Glutamatergic neuron (in vitro differentiated cells): ENCODE data around the gene CYP2W1. TPM values are rescaled to one million over a fixed set of nuclear protein-coding genes. Genes with fewer than 3 reads are reported as not detected.

Experiments used
- DNase-seq: peaks from one replicate; pipeline ENCODE4 v3.0.0; 2022
- H3K27ac Mint-ChIP-seq: one replicate; pipeline ENCODE4 v1.8.0; 2020; ENCODE audit warnings: mild to moderate bottlenecking, mixed read lengths, inconsistent platforms; ENCODE audit not compliant: unreplicated experiment
- H3K27me3 Mint-ChIP-seq: one replicate; pipeline ENCODE4 v1.8.0; 2020; ENCODE audit warnings: mild to moderate bottlenecking, moderate library complexity, mixed read lengths, inconsistent platforms; ENCODE audit not compliant: unreplicated experiment
- H3K36me3 Mint-ChIP-seq: one replicate; pipeline ENCODE4 v1.8.0; 2020; ENCODE audit warnings: mild to moderate bottlenecking, mixed read lengths, inconsistent platforms; ENCODE audit not compliant: unreplicated experiment
- H3K4me1 Mint-ChIP-seq: one replicate; pipeline ENCODE4 v1.8.0; 2020; ENCODE audit warnings: mild to moderate bottlenecking, low read depth, mixed read lengths, inconsistent platforms; ENCODE audit not compliant: unreplicated experiment
- H3K4me3 Mint-ChIP-seq: one replicate; pipeline ENCODE4 v1.8.0; 2020; ENCODE audit warnings: mild to moderate bottlenecking, mixed read lengths, inconsistent platforms; ENCODE audit not compliant: unreplicated experiment
- H3K9me3 Mint-ChIP-seq: one replicate; pipeline ENCODE4 v1.8.0; 2020; ENCODE audit warnings: mild to moderate bottlenecking, moderate library complexity, mixed read lengths, inconsistent platforms; ENCODE audit not compliant: unreplicated experiment
- total RNA-seq: library from RNA; stranded (reverse); fragmentation: NEBNext Ultra II Directional; extraction: Animal tissue kit (Norgen Biotek cat#: 25700); gene quantifications from one replicate; pipeline ENCODE4 v1.2.1, GENCODE V29; 2021; ENCODE audit not compliant: unreplicated experiment
- TF ChIP-seq, protein P1 (sequence below): fragments of 200-600 bp; sonication (generic); IDR thresholded peaks from one replicate; pipeline ENCODE4 v1.5.0; 2021; ENCODE audit not compliant: partially characterized antibody, unreplicated experiment

CYP2W1 gene
- total RNA-seq, 1 donor from 2014 or later = 1.3 TPM

DNA sequence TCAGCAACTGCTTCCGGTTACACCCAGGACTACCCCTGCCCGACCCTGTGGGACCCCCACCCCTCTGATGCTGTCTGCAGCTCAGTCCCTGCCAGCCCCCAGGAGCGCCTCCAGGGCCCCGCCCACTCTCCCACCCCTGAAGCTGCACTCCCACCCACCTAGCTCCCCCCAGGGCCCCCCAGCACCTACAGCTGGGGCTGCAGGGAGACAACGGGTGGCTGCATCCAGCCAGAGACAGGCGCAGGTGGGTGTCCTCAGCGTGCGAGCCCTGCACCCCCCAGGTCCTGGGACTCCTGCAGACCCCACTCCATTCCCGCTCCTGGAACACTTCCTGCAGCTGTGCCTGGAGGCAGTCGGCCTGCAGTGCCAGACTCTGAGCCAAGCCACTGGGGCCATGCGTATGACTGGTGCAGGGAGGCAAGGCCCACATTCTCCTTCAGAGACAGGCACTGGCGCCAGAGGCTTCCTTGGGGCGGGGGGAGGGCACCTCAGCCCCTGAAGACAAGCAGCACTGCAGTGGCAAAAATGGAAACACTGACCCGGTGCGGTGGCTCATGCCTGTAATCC, 6.1 kb downstream of the CYP2W1 start:
- peaks cover 7% of the 10 kb centered on the region for H3K27me3 Mint-ChIP-seq
- DNase-seq = no peak
- TF ChIP-seq, protein P1, sequence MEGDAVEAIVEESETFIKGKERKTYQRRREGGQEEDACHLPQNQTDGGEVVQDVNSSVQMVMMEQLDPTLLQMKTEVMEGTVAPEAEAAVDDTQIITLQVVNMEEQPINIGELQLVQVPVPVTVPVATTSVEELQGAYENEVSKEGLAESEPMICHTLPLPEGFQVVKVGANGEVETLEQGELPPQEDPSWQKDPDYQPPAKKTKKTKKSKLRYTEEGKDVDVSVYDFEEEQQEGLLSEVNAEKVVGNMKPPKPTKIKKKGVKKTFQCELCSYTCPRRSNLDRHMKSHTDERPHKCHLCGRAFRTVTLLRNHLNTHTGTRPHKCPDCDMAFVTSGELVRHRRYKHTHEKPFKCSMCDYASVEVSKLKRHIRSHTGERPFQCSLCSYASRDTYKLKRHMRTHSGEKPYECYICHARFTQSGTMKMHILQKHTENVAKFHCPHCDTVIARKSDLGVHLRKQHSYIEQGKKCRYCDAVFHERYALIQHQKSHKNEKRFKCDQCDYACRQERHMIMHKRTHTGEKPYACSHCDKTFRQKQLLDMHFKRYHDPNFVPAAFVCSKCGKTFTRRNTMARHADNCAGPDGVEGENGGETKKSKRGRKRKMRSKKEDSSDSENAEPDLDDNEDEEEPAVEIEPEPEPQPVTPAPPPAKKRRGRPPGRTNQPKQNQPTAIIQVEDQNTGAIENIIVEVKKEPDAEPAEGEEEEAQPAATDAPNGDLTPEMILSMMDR = no peak
- peaks cover 4% of the 10 kb centered on the region for H3K9me3 Mint-ChIP-seq
- H3K36me3 Mint-ChIP-seq = no peaks in the 10 kb centered on the region
- no peak overlapping the region for H3K4me3 Mint-ChIP-seq
- H3K27ac Mint-ChIP-seq = no peak overlapping the region
- H3K4me1 Mint-ChIP-seq = peaks cover 2% of the 10 kb centered on the region

DNA sequence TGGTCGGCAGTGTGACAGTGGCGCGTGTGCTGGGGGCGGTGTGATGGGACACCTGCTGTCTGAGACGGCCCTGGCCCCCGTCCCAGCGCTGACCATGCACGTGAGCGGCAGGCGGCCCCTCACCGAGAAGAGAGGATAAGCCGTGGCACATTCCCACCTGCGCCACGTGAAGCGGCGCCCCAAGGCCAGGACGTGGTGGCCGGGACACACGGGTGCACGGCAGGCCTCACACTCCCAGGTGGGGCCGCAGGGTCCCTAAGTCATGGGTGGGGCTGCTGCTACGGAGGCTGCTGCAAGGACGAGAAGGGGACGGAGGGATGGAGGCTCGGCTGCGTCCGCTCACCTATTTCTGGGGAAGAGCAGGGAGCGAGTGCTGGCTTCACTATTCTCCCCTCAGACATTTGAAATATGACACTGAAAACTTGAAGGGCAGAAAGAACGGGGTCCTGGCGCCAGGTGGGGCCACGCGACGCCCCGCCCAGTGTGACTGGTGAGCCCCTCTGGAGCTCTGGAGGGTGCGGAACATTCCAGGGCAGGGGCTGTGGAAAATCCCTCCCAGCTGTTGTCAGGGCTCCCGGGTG, 7.5 kb downstream of the CYP2W1 start:
- Mint-ChIP-seq H3K36me3 (no peaks in the 10 kb centered on the region), H3K9me3 (peaks cover 3% of the 10 kb centered on the region), H3K4me3 (no peak overlapping the region), H3K27me3 (peaks cover 4% of the 10 kb centered on the region), H3K4me1 (peaks cover 5% of the 10 kb centered on the region), H3K27ac (no peak overlapping the region)
- TF ChIP-seq, protein P1 = no peak
- DNase-seq = no peak

DNA sequence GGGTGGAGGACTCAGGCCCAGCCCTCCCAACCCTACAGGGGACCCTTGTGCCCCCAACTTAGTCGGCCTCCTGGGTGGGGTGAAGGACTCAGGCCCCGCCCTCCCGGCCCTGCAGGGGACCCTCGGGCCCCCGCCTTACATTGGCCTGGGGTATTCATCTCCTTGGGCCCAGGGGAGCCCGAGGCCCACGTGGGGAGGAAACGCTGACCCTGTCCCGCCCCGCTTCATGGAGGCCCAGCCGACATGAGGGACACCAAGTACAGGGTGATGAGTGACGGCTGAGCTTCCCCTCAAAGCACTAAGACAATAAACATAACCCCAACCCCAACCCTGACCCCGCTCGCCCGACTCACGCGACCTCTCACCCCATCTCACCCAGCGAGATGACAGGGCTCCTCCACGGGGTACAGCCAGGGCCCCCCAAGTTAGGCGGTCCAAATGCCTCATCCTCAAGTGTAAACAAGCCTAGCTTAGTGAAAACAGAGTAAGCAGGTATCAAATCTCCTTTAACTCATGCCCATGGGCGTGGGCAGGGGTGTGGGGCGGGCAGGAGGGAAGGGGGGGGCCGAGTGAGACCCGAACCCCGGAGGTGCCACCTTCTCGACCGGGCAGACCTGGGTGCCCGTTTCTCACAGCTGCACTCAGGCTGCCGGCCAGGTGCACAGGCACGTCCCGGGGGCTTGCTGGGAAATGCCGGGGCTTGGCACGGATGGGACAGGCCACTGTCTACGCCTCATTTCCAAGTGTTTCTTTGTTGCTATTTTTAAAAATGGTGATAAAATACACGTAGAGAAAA, 8.2 kb downstream of the CYP2W1 start:
- Mint-ChIP-seq H3K4me1 (peaks cover 5% of the 10 kb centered on the region), H3K36me3 (no peaks in the 10 kb centered on the region), H3K4me3 (no peak overlapping the region), H3K27me3 (peaks cover 3% of the 10 kb centered on the region), H3K9me3 (no peaks in the 10 kb centered on the region), H3K27ac (no peak overlapping the region)
- no peak for DNase-seq
- TF ChIP-seq, protein P1 = no peak

DNA sequence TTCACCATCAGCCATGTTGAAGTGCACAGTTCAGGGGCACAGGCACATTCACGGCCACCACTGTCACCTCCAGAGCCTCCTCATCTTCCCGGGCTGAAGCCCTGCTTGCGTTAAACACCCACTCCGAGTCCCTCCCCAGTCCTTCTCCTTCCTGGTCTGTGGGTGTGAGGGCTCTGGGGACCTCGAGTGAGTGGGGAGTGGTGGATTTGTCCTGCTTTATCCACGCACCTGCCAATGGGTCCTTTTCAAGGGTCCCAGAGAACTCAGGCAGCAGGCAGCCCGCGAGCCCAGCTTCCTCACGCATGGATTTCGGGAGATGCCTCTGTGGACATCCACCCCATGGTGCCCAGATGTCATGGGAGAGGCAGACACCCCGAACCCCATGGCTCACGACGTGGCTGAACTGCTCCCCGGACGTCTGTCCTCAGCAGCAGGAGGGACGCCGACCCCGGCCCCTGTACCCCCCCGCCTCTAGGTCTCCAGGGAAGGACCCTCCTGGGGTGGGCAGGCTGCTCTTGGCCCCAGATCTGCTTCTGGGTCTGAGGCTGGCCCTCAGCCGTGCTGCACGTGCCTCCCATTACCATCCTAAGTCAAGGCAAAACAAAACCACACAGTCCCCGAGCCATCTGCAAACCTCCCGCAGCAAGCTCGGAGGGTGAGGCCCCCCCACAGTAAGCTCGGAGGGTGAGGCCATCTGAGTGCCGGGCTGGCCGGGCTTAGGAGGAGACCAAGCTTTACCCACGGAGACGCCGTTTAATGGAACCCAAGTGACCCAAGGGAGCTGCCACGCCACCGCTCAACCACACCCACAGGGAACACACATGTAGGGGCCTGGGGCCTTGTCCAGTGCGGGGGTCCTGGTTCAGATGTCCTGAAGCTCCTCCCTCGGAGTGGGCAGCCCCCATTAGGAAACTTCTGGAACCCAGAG, 9.0 kb downstream of the CYP2W1 start:
- Mint-ChIP-seq H3K4me3 (no peak overlapping the region), H3K9me3 (no peaks in the 10 kb centered on the region), H3K36me3 (no peaks in the 10 kb centered on the region), H3K27ac (no peak overlapping the region), H3K27me3 (peaks cover 3% of the 10 kb centered on the region), H3K4me1 (peaks cover 5% of the 10 kb centered on the region)
- no peak for DNase-seq
- TF ChIP-seq, protein P1 = no peak
